AG04450 (cell line): ENCODE results near the gene ARHGAP15. TPM values are rescaled to one million over a fixed set of nuclear protein-coding genes. Genes with fewer than 3 reads are reported as not detected.

Experiments used
- CTCF ChIA-PET: fragments of 300-600, 350-600 bp; formaldehyde crosslinking; extraction: SDS; loops from one replicate; lab custom pipeline; 2022; ENCODE audit warnings: antibody characterized with exemption, inconsistent platforms; lab: Charles Lee
- POLR2A ChIA-PET: fragments of 350-600 bp; formaldehyde crosslinking; extraction: SDS; loops from one replicate; lab custom pipeline; 2021; ENCODE audit warnings: antibody characterized with exemption, inconsistent platforms; lab: Yijun Ruan, JAX
- DNase-seq: peaks from one replicate; pipeline ENCODE4 v3.0.0-alpha.2; 2011; ENCODE audit warnings: low read depth, low spot score
- H3K27ac ChIP-seq: one replicate; pipeline ENCODE4 v1.5.1; 2012; ENCODE audit warnings: low read depth, low read length, control low read depth
- H3K27me3 ChIP-seq: one replicate; pipeline ENCODE4 v1.6.0; 2012; ENCODE audit warnings: low read length; ENCODE audit not compliant: control insufficient read depth, insufficient read depth
- H3K4me3 ChIP-seq: 2 replicates; pipeline ENCODE4 v1.5.1; 2011; ENCODE audit warnings: mild to moderate bottlenecking, low read depth, low read length, control low read depth
- H3K9me3 ChIP-seq: 2 replicates; pipeline ENCODE4 v1.5.1; 2012; ENCODE audit warnings: low read length; ENCODE audit not compliant: control insufficient read depth, insufficient read depth
- polyA plus RNA-seq: library from polyadenylated mRNA; depleted of rRNA; stranded (reverse); fragments of >200 nt; gene quantifications from 2 replicates; pipeline ENCODE4 v1.2.3, GENCODE V29; 2011
- TF ChIP-seq, protein P1 (sequence below): IDR thresholded peaks from 2 replicates; pipeline ENCODE4 v1.5.1; 2011; ENCODE audit warnings: low read depth, low read length, control low read depth, inconsistent platforms

The ARHGAP15 gene
- polyA plus RNA-seq, 1 experiment = not detected

DNA sequence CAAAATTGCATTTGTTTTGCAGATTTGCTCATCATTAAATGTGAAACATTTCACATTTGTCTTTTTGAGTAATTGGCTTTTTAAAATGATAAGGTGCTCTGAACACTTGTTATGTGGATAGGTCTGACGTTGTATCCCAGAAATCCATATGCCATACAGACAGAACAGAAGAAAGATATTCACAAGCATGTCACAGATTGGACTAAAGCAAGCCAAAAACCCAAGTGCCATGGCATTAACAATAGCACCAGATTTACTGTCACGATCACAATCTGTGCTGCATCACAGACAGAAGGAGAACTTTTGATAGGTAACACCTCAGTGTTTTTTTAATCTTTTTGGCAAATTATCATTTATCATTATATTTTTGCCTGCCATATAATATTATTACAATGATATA lies 272.6 kb downstream of the ARHGAP15 start:
- Histone ChIP-seq H3K9me3 (no peaks in the 10 kb centered on the region), H3K4me3 (no peak overlapping the region), H3K27ac (no peak overlapping the region), H3K27me3 (no peaks in the 10 kb centered on the region)
- POLR2A ChIA-PET = no interaction called here
- CTCF ChIA-PET = interaction anchor here (0.5 to 0.7 kb wide), 2 partner anchors 19 to 50 kb away, joined by 3 to 6 read pairs; no protein-coding TSS in a partner anchor
- no peak for DNase-seq
- TF ChIP-seq, protein P1, sequence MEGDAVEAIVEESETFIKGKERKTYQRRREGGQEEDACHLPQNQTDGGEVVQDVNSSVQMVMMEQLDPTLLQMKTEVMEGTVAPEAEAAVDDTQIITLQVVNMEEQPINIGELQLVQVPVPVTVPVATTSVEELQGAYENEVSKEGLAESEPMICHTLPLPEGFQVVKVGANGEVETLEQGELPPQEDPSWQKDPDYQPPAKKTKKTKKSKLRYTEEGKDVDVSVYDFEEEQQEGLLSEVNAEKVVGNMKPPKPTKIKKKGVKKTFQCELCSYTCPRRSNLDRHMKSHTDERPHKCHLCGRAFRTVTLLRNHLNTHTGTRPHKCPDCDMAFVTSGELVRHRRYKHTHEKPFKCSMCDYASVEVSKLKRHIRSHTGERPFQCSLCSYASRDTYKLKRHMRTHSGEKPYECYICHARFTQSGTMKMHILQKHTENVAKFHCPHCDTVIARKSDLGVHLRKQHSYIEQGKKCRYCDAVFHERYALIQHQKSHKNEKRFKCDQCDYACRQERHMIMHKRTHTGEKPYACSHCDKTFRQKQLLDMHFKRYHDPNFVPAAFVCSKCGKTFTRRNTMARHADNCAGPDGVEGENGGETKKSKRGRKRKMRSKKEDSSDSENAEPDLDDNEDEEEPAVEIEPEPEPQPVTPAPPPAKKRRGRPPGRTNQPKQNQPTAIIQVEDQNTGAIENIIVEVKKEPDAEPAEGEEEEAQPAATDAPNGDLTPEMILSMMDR = no peak

DNA sequence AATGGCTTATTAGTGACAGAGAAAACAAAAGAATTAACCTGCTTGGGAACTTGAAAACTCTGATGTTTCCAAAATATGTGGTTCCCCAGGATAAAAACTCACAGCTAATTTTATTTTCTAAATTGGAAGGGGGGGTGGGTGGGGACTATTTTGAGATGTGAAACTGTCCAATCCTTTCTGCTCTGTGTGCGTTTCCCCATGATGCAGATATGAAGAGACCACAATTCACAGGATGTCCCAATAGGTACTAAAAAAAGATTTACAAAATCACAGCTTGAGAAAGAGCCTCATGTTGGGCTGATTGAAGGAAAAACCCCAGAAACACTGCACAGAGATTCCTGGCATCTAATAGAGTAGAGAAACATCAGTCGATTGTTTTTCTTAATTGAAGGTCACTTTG lies 273.2 kb downstream of the ARHGAP15 start:
- TF ChIP-seq, protein P1 = no peak
- Histone ChIP-seq H3K4me3 (no peak overlapping the region), H3K27me3 (no peaks in the 10 kb centered on the region), H3K9me3 (no peaks in the 10 kb centered on the region), H3K27ac (no peak overlapping the region)
- no peak for DNase-seq
- CTCF ChIA-PET = interaction anchor here (0.5 to 0.7 kb wide), 2 partner anchors 18 to 49 kb away, joined by 3 to 6 read pairs; no protein-coding TSS in a partner anchor
- POLR2A ChIA-PET = no interaction called here

DNA sequence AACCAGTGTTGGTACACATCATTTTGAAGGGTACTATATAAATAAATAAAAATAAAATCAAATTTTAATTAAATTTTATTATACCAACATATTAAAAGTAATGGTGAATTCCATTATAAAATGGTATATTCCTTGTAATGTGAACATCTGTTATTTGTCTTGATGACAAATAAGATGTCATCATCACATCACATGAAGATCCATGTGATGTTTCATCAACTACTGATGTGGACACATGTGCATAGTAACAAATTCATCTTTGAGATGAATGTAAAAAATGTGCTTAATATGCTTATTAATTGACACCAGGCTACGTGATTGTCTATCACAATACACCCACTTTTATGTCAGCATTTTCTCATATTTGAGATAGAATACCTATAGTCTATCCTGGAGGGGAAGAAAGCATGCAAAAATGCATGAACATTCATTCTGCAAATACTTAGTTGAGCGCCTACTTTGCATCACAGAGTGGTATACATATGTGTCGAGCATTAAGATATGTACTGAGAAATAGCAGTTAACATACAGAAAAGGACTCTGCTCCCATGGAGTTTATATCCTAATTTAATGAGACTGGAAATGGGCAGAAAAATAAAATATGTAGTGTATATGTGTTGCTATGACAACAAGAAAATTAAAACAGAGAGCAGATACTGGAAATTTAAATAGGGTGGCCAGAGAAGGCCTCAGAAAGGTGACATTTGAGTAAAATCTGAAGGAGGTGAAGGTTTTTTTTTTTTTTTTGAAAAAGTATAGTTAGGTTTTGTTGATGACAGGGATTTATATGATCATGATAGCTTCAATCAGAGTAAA lies 281.1 kb downstream of the ARHGAP15 start:
- ChIA-PET CTCF (interaction anchor here (0.6 kb wide), 1 partner anchor 12 kb away, joined by 4 read pairs; no protein-coding TSS in a partner anchor), POLR2A (no interaction called here)
- Histone ChIP-seq H3K9me3 (no peaks in the 10 kb centered on the region), H3K4me3 (no peak overlapping the region), H3K27ac (no peak overlapping the region), H3K27me3 (no peaks in the 10 kb centered on the region)
- TF ChIP-seq, protein P1 = no peak
- DNase-seq = no peak

DNA sequence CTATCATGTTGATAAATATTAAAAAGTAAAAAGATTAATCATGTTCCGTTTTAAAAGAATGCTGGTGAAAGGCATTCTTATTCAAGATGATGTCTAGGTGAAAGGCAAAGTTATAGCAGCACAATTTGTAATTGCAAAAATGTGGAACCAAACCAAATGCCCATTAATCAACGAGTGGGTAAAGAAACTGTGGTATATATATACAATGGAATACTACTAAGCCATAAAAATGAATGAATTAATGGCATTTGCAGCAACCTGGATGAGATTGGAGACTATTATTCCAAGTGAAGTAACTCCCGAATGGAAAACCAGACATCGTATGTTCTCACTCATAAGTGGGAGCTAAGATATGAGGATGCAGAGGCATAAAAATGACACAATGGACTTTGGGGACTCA lies 286.4 kb downstream of the ARHGAP15 start:
- H3K9me3 ChIP-seq = no peaks in the 10 kb centered on the region
- ChIA-PET POLR2A (no interaction called here), CTCF (no interaction called here)
- no peaks in the 10 kb centered on the region for H3K27me3 ChIP-seq
- DNase-seq = no peak
- TF ChIP-seq, protein P1 = no peak
- H3K4me3 ChIP-seq = no peak overlapping the region
- H3K27ac ChIP-seq = no peak overlapping the region

DNA sequence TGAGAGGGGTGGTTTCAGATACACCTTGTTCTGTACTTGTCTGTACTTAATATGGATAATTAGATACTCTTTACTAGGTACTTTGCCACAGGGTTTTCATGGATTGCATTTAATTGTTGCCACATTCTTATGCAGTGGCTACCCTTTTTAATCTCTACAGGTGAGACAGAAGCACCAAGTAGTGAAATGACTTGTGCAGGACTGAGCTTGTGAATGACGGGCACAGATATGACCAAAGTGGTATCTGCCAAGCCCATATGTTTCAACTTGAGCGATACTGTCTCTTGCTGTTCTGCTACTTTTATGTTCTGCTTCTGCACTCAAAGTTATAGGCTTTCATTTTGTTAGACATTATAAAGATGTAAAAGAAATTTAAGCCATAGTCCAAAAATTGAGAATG lies 288.2 kb downstream of the ARHGAP15 start:
- CTCF ChIA-PET = no interaction called here
- no peak overlapping the region for H3K4me3 ChIP-seq

More for the DNA sequence above, 288.2 kb downstream of the ARHGAP15 start:
- Histone ChIP-seq H3K9me3 (no peaks in the 10 kb centered on the region), H3K27ac (no peak overlapping the region), H3K27me3 (no peaks in the 10 kb centered on the region)
- TF ChIP-seq, protein P1 = no peak
- no peak for DNase-seq
- POLR2A ChIA-PET = no interaction called here
